Lower lobe of right lung (tissue), 2 donors: ENCODE data around the gene SCOC. TPM values are rescaled to one million over a fixed set of nuclear protein-coding genes. Genes with fewer than 3 reads are reported as not detected.

Source experiments
- ATAC-seq, 2 donors: fragments of 200-7000 bp; cut with Tn5 transposase; one replicate each; pipeline ENCODE4 v1.9.1; 2020 to 2022; ENCODE audit warnings: mild to moderate bottlenecking in 2 of 2, moderate library complexity in 2 of 2
- DNase-seq: peaks from one replicate; pipeline ENCODE4 v3.0.0-alpha.2; 2020
- H3K27ac ChIP-seq: fragments of 200-600 bp; one replicate; pipeline ENCODE4 v1.8.0; 2022
- H3K27me3 ChIP-seq: fragments of 200-600 bp; one replicate; pipeline ENCODE4 v1.8.0; 2022; ENCODE audit warnings: low read depth
- H3K36me3 ChIP-seq: fragments of 200-600 bp; one replicate; pipeline ENCODE4 v1.8.0; 2022; ENCODE audit warnings: mild to moderate bottlenecking
- H3K4me1 ChIP-seq: fragments of 200-600 bp; one replicate; pipeline ENCODE4 v1.8.0; 2022
- H3K4me3 ChIP-seq: fragments of 200-600 bp; one replicate; pipeline ENCODE4 v1.8.0; 2022; ENCODE audit warnings: mild to moderate bottlenecking
- H3K9me3 ChIP-seq: fragments of 200-600 bp; one replicate; pipeline ENCODE4 v1.8.0; 2022
- intact Hi-C: fragments of 100-400 bp; cut with DNase I; formaldehyde crosslinking; loops from one replicate; pipeline ENCODE4 v1.11.0; 2022
- total RNA-seq: library from RNA; stranded (reverse); fragmentation: NEBNext Ultra II Directional; extraction: Animal tissue kit (Norgen Biotek cat#: 25700); gene quantifications from one replicate; pipeline ENCODE4 v1.2.1, GENCODE V29; 2021
- TF ChIP-seq, protein P1 (sequence below): fragments of 200-600 bp; IDR thresholded peaks from one replicate; pipeline ENCODE4 v1.8.0; 2022; ENCODE audit warnings: antibody characterized with exemption, mild to moderate bottlenecking
- donor health status: DM: no; HTN: yes; CAD: no; lungs with severe emphysema.

Gene SCOC
- total RNA-seq, 1 donor from 2014 or later, result 38.4 TPM

DNA sequence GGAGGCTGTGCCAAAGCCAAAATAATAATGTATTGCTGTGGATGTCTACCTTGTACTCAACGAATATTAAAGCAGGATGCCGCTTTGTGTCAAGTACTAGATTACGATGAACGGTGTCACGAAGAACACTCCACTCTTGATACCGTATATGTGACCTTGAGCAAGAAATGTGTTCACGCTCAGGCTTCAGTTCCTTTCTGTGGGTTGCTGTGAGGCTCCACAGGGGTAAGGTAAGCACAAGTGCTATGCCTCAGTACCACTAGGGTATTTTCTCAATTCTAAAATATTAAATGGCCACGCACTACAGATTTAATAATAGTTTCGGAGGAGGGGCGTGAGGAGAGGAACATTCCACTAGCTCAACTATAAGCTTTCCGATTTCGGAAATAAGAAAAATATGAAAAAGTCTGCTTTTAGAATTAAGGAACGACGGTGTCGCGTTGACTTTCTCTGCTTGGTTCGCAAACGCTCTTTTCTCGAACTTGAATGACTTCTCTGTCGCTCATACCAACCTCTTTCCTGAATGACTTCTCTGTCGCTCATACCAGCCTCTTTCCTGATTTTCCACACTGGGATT, 607 bp upstream of the SCOC start:
- no peaks in the 10 kb centered on the region for H3K27me3 ChIP-seq
- peaks cover 31% of the 10 kb centered on the region for H3K4me1 ChIP-seq
- H3K27ac ChIP-seq, result peak overlapping the region; percentile 83
- TF ChIP-seq, protein P1, sequence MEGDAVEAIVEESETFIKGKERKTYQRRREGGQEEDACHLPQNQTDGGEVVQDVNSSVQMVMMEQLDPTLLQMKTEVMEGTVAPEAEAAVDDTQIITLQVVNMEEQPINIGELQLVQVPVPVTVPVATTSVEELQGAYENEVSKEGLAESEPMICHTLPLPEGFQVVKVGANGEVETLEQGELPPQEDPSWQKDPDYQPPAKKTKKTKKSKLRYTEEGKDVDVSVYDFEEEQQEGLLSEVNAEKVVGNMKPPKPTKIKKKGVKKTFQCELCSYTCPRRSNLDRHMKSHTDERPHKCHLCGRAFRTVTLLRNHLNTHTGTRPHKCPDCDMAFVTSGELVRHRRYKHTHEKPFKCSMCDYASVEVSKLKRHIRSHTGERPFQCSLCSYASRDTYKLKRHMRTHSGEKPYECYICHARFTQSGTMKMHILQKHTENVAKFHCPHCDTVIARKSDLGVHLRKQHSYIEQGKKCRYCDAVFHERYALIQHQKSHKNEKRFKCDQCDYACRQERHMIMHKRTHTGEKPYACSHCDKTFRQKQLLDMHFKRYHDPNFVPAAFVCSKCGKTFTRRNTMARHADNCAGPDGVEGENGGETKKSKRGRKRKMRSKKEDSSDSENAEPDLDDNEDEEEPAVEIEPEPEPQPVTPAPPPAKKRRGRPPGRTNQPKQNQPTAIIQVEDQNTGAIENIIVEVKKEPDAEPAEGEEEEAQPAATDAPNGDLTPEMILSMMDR, result peak; percentile 13
- no peaks in the 10 kb centered on the region for H3K36me3 ChIP-seq
- H3K4me3 ChIP-seq, result peak overlapping the region; percentile 91
- intact Hi-C loops, result no loop called here
- DNase-seq (no peak), ATAC-seq (peak; percentile 46 to 47)
- H3K9me3 ChIP-seq, result no peaks in the 10 kb centered on the region

DNA sequence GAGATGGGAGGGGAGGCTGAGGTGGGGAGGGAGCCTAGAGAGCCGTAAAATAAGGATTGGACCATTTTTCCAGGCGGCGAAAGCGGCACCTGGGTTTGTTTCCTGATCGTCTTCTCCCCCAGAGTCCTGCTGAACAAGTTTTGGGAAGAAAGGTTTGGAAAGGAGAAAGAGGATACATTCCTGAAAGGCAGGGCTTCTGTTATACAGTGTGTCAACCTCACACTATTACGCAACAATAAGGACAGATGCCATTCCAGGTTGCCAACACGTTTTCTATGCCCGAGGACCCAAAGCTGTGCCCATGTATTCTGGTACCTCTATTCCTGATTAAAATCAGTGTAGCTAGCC, 658 bp downstream of the SCOC start:
- peak overlapping the region; percentile 85 for H3K27ac ChIP-seq
- no peaks in the 10 kb centered on the region for H3K27me3 ChIP-seq
- ATAC-seq (peak in 1 of 2 donors; percentile 4), DNase-seq (no peak)
- no peaks in the 10 kb centered on the region for H3K36me3 ChIP-seq
- H3K4me3 ChIP-seq, result peak overlapping the region; percentile 91
- intact Hi-C loops, result no loop called here
- peaks cover 31% of the 10 kb centered on the region for H3K4me1 ChIP-seq
- no peaks in the 10 kb centered on the region for H3K9me3 ChIP-seq
- TF ChIP-seq, protein P1, result no peak

DNA sequence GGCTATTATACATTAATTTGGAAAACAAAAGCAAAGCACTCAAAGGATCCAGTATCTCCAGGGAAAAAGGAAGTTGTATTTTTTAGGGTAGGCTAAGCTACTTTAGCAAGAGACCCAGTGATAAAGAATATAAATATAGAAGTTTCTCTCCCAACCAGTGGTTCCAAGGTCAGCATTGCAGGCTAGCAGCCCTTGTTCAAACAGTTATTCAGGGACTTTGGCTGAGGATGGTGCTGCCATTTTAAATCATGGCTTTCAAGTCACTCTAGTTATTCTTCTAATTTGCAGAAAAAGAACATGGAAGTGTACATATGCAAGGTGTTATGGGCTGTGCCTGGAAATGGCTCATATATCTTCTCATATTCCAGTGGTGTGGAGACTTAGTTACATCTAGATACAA, 9.3 kb downstream of the SCOC start:
- ATAC-seq (no peak), DNase-seq (no peak)
- no peaks in the 10 kb centered on the region for H3K9me3 ChIP-seq
- TF ChIP-seq, protein P1, result no peak
- peaks cover 17% of the 10 kb centered on the region for H3K36me3 ChIP-seq
- H3K4me1 ChIP-seq, result no peaks in the 10 kb centered on the region
- intact Hi-C loops, result no loop called here
- H3K4me3 ChIP-seq, result no peak overlapping the region
- H3K27ac ChIP-seq, result no peak overlapping the region
- H3K27me3 ChIP-seq, result no peaks in the 10 kb centered on the region

DNA sequence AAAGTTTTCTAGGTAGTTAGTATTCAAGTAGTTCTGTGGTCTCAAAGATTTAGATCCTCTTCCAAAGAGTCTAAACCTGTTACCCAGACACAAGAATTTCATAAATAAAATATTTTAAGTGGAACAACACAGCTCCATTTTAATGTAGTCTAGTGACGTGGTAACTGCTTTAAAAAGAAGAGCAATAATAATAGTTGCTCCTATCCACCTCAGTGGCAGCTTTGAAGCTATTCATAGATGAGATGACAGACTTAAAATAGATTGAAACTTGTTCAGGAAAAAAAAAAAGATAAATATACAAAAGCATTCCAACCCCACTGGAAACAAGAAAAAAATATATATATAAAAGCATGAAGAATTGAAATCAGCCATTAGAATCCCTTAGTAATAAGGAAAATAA, 14.6 kb downstream of the SCOC start:
- intact Hi-C loops, result no loop called here
- Histone ChIP-seq H3K27ac (no peak overlapping the region), H3K36me3 (no peaks in the 10 kb centered on the region), H3K27me3 (no peaks in the 10 kb centered on the region), H3K4me1 (no peaks in the 10 kb centered on the region), H3K9me3 (no peaks in the 10 kb centered on the region), H3K4me3 (no peak overlapping the region)
- DNase-seq (no peak), ATAC-seq (no peak)
- TF ChIP-seq, protein P1, result no peak

DNA sequence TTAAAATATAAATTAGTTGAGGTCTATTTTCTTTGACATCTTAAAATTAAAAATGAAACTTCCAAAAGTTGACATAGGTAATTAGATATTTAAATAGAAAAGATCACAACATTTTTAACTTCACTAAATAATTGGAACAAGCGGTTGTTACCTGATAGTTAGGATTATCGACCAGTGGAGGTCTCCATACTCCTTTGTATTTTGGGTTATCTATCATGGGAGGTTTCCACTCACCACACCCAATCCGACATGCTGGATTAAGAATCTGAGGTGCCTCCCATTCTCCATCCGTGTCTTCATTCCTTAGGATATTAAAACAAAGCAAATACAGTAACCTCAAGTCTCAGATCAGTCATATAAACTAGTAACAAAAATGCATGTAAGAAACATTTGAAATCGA, 22.2 kb downstream of the SCOC start:
- DNase-seq (no peak), ATAC-seq (no peak)
- no peak overlapping the region for H3K4me3 ChIP-seq
- no peaks in the 10 kb centered on the region for H3K4me1 ChIP-seq
- no peaks in the 10 kb centered on the region for H3K36me3 ChIP-seq
- intact Hi-C loops, result no loop called here
- H3K27ac ChIP-seq, result no peak overlapping the region
- TF ChIP-seq, protein P1, result no peak
- H3K27me3 ChIP-seq, result no peaks in the 10 kb centered on the region
- no peaks in the 10 kb centered on the region for H3K9me3 ChIP-seq

DNA sequence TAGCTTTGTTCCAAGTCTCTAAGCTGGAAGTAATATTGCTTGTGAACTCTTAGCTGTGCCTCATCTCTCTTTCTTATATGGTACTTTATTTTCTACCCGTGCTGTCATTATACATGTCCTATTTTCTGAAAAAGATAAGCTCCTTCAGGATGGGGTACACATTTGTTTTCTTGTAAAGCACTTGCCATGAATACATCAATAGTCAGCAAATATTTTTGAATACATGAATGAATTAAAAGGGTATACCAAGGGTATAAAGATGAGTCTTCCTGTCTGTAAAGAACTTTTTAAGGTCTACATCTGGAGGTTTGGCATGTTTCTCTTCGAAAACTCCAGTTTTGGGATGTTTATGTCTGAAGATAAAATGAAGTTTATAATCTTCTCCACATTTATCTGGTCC, 26.7 kb downstream of the SCOC start:
- ATAC-seq, result no peak
- intact Hi-C loops, result no loop called here
- DNase-seq, result no peak
- TF ChIP-seq, protein P1, result no peak
- no peak overlapping the region for H3K4me3 ChIP-seq
- H3K4me1 ChIP-seq, result no peaks in the 10 kb centered on the region
- H3K27ac ChIP-seq, result no peak overlapping the region
- no peaks in the 10 kb centered on the region for H3K36me3 ChIP-seq
- no peaks in the 10 kb centered on the region for H3K9me3 ChIP-seq
- no peaks in the 10 kb centered on the region for H3K27me3 ChIP-seq
